Neural crest cell (in vitro differentiated cells): ENCODE results near the gene WHRN. TPM values are rescaled to one million over a fixed set of nuclear protein-coding genes. Genes with fewer than 3 reads are reported as not detected.
A peak's percentile ranks its signal among the peaks of the same experiment; 100 is the strongest.

Experiments used
- DNase-seq: peaks from one replicate; pipeline ENCODE4 v3.0.0; 2021; ENCODE audit warnings: low read depth, mixed read lengths, low spot score
- H3K27ac Mint-ChIP-seq: one replicate; pipeline ENCODE4 v1.8.0; 2021; ENCODE audit warnings: mild to moderate bottlenecking, mixed read lengths; ENCODE audit not compliant: unreplicated experiment
- H3K27me3 Mint-ChIP-seq: 2 replicates; pipeline ENCODE4 v1.8.0; 2021; ENCODE audit warnings: low read depth, mild to moderate bottlenecking, mixed read lengths
- H3K36me3 Mint-ChIP-seq: 2 replicates; pipeline ENCODE4 v1.8.0; 2021; ENCODE audit warnings: low read depth, mild to moderate bottlenecking, mixed read lengths
- H3K4me1 Mint-ChIP-seq: 2 replicates; pipeline ENCODE4 v1.8.0; 2021; ENCODE audit warnings: mixed read lengths
- H3K4me3 Mint-ChIP-seq: one replicate; pipeline ENCODE4 v1.8.0; 2021; ENCODE audit warnings: mild to moderate bottlenecking, mixed read lengths
- H3K9me3 Mint-ChIP-seq: 2 replicates; pipeline ENCODE4 v1.8.0; 2021; ENCODE audit warnings: mixed read lengths
- CTCF ChIP-seq: fragments of 200-600 bp; sonication (generic); conservative IDR thresholded peaks from 2 replicates; pipeline ENCODE4 v1.5.0; 2021; ENCODE audit warnings: antibody characterized with exemption, mild to moderate bottlenecking
- total RNA-seq: library from RNA; stranded (reverse); gene quantifications from 2 replicates; pipeline ENCODE4 v1.2.1, GENCODE V29; 2021

WHRN gene
- total RNA-seq, 1 donor from 2014 or later, result 8.9 TPM

- no peaks in the 10 kb centered on the region for H3K27me3 Mint-ChIP-seq
- peaks cover 4% of the 10 kb centered on the region for H3K9me3 Mint-ChIP-seq
- H3K27ac Mint-ChIP-seq, result no peak overlapping the region
- TF ChIP-seq CTCF, result no peak
- peaks cover 5% of the 10 kb centered on the region for H3K36me3 Mint-ChIP-seq
- no peak for DNase-seq
- peaks cover 21% of the 10 kb centered on the region for H3K4me1 Mint-ChIP-seq
- no peak overlapping the region for H3K4me3 Mint-ChIP-seq
Observed at GRCh38 chr9:114369216-114370130, 135.8 kb downstream of the WHRN start.

GRCh38 chr9:114367772-114368569 lies 137.3 kb downstream of the WHRN start:
- H3K4me1 Mint-ChIP-seq, result peaks cover 20% of the 10 kb centered on the region
- H3K27ac Mint-ChIP-seq, result peak overlapping the region; percentile 19
- DNase-seq, result no peak
- H3K36me3 Mint-ChIP-seq, result peaks cover 5% of the 10 kb centered on the region
- H3K27me3 Mint-ChIP-seq, result no peaks in the 10 kb centered on the region
- H3K4me3 Mint-ChIP-seq, result no peak overlapping the region
- H3K9me3 Mint-ChIP-seq, result peaks cover 4% of the 10 kb centered on the region
- no peak for TF ChIP-seq CTCF

- peaks cover 5% of the 10 kb centered on the region for H3K36me3 Mint-ChIP-seq
- no peaks in the 10 kb centered on the region for H3K27me3 Mint-ChIP-seq
- TF ChIP-seq CTCF, result no peak
- DNase-seq, result no peak
- H3K4me3 Mint-ChIP-seq, result no peak overlapping the region
- H3K27ac Mint-ChIP-seq, result no peak overlapping the region
- peaks cover 20% of the 10 kb centered on the region for H3K4me1 Mint-ChIP-seq
- peaks cover 4% of the 10 kb centered on the region for H3K9me3 Mint-ChIP-seq
Observed at GRCh38 chr9:114367366-114367765, 137.9 kb downstream of the WHRN start.

GRCh38 chr9:114366334-114367128 lies 138.7 kb downstream of the WHRN start:
- no peak for DNase-seq
- peaks cover 20% of the 10 kb centered on the region for H3K4me1 Mint-ChIP-seq
- no peaks in the 10 kb centered on the region for H3K27me3 Mint-ChIP-seq
- peaks cover 4% of the 10 kb centered on the region for H3K9me3 Mint-ChIP-seq
- H3K4me3 Mint-ChIP-seq, result no peak overlapping the region
- H3K27ac Mint-ChIP-seq, result no peak overlapping the region
- TF ChIP-seq CTCF, result no peak
- H3K36me3 Mint-ChIP-seq, result peaks cover 5% of the 10 kb centered on the region

- peaks cover 8% of the 10 kb centered on the region for H3K4me1 Mint-ChIP-seq
- H3K9me3 Mint-ChIP-seq, result peaks cover 4% of the 10 kb centered on the region
- H3K27me3 Mint-ChIP-seq, result no peaks in the 10 kb centered on the region
- no peak overlapping the region for H3K4me3 Mint-ChIP-seq
- peaks cover 10% of the 10 kb centered on the region for H3K36me3 Mint-ChIP-seq
- no peak overlapping the region for H3K27ac Mint-ChIP-seq
- TF ChIP-seq CTCF, result no peak
- no peak for DNase-seq
Observed at GRCh38 chr9:114365194-114365593, 140.1 kb downstream of the WHRN start.
